ENCODE results near the gene CYP2A7. TPM values are rescaled to one million over a fixed set of nuclear protein-coding genes. Genes with fewer than 3 reads are reported as not detected.
A peak's percentile ranks its signal among the peaks of the same experiment; 100 is the strongest.
"Not testable (repeated sequence)": the region's sequence is repeated elsewhere in the genome, so short reads cannot be mapped to it uniquely, and the experiment has no call there.

CYP2A7 gene
- total RNA-seq, 1 experiment from 2014 or later = not detected

DNA sequence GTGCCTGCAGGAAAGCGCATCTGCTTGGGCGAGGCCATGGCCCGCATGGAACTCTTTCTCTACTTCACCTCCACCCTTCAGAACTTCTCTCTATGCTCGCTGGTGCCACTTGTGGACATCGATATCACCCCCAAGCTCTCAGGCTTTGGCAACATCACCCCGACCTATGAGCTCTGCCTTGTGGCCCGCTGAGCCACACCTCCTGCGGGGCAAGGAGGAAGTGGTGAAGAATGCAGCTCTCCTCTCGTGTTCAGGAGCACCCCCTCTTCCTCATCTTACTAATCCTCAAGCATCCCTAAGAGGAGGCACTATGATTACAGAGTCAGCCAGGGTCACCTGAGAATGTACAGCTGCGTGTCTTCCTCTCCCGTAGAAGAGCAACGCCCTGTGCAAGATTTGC, 17.9 kb upstream of the CYP2A7 start:
- CTCF ChIA-PET; ATAC-seq; H3K27ac ChIP-seq (ENCODE audit: low read length); H3K9me3 ChIP-seq (ENCODE audit: control insufficient read depth, insufficient read depth, low read depth, low read length); BruUV-seq (replicated peaks); H3K4me3 ChIP-seq (ENCODE audit: low read depth in 2 of 2, low read length in 2 of 2); intact Hi-C loops (cut with micrococcal nuclease; ENCODE audit: unreplicated experiment); H3K4me1 ChIP-seq (ENCODE audit: control insufficient read depth, insufficient read depth, low read length); POLR2A ChIA-PET; H3K27me3 ChIP-seq (ENCODE audit: control insufficient read depth, insufficient read depth, low read length); DNase-seq (ENCODE audit: low read depth, low spot score); in situ Hi-C loops (cut with HindIII; ENCODE audit: low pct_unique_long_range_greater_than_20kb, low sequenced_read_pairs); H3K36me3 ChIP-seq (ENCODE audit: control insufficient read depth, insufficient read depth, low read length): not testable (repeated sequence)

DNA sequence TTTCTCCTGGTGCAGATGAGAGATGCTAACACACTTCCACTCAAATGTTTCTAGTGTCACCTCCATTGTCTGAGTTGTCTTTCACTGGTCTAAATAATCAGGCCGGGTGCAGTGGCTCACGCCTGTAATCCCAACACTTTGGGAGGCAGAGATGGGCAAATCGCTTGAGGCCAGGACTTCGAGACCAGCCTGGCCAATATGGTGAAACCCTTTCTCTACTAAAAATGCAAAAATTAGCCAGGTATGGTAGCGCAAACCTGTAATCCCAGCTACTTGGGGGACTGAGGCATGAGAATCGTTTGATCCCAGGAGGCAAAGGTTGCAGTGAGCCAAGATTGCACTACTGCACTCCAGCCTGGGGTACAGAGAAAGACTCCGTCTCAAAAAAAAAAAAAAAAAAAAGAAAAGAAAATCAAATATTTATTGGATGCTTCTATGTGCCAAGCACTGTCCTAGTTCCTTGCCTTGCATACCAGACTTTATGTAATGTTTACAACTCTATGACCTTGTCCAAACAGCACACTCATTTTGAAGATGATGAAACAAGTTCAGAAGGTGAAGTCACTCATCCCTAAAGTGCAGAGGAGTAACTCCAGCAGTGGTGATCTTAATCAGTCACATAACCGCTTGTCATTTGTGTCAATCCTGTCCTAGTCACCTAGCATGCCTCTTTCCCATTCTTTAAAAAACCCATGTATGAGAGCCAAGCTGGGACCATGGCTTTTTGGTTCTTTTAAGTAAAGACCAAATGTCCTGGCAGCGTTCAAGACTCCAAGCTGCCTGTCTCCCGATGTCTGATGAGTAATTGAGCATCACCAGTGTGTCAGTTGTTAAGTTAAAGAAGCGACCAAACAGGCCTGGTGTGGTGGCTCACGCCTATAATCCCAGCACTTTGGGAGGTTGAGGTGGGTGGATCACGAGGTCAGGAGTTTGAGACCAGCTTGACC, 15.1 kb upstream of the CYP2A7 start:
- in situ Hi-C loops (cut with HindIII; ENCODE audit: low pct_unique_long_range_greater_than_20kb, low sequenced_read_pairs); ATAC-seq; H3K4me3 ChIP-seq (ENCODE audit: low read depth in 2 of 2, low read length in 2 of 2); BruUV-seq (replicated peaks); CTCF ChIA-PET; H3K9me3 ChIP-seq (ENCODE audit: control insufficient read depth, insufficient read depth, low read depth, low read length); H3K4me1 ChIP-seq (ENCODE audit: control insufficient read depth, insufficient read depth, low read length); H3K27me3 ChIP-seq (ENCODE audit: control insufficient read depth, insufficient read depth, low read length); H3K36me3 ChIP-seq (ENCODE audit: control insufficient read depth, insufficient read depth, low read length); POLR2A ChIA-PET; intact Hi-C loops (cut with micrococcal nuclease; ENCODE audit: unreplicated experiment): not testable (repeated sequence)
- peak overlapping the region; percentile 44; the same call in 1 of the 2 replicates for H3K27ac ChIP-seq (ENCODE audit: low read length)
- peak; percentile 61 for DNase-seq (ENCODE audit: low read depth, low spot score)

DNA sequence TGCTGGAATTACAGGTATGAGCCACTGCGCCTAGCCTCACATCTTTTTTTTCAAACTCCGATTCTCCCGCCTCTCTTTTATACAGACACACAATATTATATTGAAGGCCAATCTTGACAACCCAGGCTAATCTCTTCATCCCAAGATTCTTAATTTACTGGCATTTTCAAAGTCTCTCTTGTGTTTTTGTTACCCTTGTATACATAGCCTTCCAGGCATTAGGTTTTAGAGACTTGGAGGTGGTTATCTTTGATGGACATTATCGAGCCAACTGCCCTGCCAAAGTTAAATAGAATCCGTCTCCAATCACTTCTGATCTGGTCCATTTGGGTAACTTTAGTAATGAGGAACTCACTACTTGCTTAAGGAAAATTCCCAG, 14.4 kb upstream of the CYP2A7 start:
- TF ChIP-seq TCF7L2 (IDR thresholded peaks at IDR 0.05; ENCODE audit: low read depth, low read length) (no peak), SIN3A (IDR thresholded peaks at IDR 0.05; ENCODE audit: borderline replicate concordance, insufficient read depth, low read depth, low read length) (no peak), POLR2AphosphoS5 (IDR thresholded peaks at IDR 0.05; ENCODE audit: low read depth, low read length) (no peak)
- TF ChIP-seq, protein P1, sequence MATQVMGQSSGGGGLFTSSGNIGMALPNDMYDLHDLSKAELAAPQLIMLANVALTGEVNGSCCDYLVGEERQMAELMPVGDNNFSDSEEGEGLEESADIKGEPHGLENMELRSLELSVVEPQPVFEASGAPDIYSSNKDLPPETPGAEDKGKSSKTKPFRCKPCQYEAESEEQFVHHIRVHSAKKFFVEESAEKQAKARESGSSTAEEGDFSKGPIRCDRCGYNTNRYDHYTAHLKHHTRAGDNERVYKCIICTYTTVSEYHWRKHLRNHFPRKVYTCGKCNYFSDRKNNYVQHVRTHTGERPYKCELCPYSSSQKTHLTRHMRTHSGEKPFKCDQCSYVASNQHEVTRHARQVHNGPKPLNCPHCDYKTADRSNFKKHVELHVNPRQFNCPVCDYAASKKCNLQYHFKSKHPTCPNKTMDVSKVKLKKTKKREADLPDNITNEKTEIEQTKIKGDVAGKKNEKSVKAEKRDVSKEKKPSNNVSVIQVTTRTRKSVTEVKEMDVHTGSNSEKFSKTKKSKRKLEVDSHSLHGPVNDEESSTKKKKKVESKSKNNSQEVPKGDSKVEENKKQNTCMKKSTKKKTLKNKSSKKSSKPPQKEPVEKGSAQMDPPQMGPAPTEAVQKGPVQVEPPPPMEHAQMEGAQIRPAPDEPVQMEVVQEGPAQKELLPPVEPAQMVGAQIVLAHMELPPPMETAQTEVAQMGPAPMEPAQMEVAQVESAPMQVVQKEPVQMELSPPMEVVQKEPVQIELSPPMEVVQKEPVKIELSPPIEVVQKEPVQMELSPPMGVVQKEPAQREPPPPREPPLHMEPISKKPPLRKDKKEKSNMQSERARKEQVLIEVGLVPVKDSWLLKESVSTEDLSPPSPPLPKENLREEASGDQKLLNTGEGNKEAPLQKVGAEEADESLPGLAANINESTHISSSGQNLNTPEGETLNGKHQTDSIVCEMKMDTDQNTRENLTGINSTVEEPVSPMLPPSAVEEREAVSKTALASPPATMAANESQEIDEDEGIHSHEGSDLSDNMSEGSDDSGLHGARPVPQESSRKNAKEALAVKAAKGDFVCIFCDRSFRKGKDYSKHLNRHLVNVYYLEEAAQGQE (IDR thresholded peaks at IDR 0.05; ENCODE audit: insufficient read depth in 1 of 2, low read depth in 2 of 2, low read length in 1 of 2) = no peak
- TF ChIP-seq, protein P2, sequence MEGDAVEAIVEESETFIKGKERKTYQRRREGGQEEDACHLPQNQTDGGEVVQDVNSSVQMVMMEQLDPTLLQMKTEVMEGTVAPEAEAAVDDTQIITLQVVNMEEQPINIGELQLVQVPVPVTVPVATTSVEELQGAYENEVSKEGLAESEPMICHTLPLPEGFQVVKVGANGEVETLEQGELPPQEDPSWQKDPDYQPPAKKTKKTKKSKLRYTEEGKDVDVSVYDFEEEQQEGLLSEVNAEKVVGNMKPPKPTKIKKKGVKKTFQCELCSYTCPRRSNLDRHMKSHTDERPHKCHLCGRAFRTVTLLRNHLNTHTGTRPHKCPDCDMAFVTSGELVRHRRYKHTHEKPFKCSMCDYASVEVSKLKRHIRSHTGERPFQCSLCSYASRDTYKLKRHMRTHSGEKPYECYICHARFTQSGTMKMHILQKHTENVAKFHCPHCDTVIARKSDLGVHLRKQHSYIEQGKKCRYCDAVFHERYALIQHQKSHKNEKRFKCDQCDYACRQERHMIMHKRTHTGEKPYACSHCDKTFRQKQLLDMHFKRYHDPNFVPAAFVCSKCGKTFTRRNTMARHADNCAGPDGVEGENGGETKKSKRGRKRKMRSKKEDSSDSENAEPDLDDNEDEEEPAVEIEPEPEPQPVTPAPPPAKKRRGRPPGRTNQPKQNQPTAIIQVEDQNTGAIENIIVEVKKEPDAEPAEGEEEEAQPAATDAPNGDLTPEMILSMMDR (IDR thresholded peaks at IDR 0.05) = no peak
- no TSS peak for BruUV-seq (replicated peaks)
- no peaks in the 10 kb centered on the region for H3K9me3 ChIP-seq (ENCODE audit: control insufficient read depth, insufficient read depth, low read depth, low read length)
- in situ Hi-C loops (cut with HindIII; ENCODE audit: low pct_unique_long_range_greater_than_20kb, low sequenced_read_pairs) = no loop called here
- ChIA-PET POLR2A (no interaction called here), CTCF (no interaction called here)
- no peaks in the 10 kb centered on the region; the same call in 1 of the 2 replicates for H3K4me1 ChIP-seq (ENCODE audit: control insufficient read depth, insufficient read depth, low read length)
- no peaks in the 10 kb centered on the region for H3K27me3 ChIP-seq (ENCODE audit: control insufficient read depth, insufficient read depth, low read length)
- no peaks in the 10 kb centered on the region for H3K36me3 ChIP-seq (ENCODE audit: control insufficient read depth, insufficient read depth, low read length)
- DNase-seq (ENCODE audit: low read depth, low spot score) (no peak), ATAC-seq (no peak)
- H3K27ac ChIP-seq (ENCODE audit: low read length) = no peak overlapping the region
- H3K4me3 ChIP-seq (ENCODE audit: low read depth in 2 of 2, low read length in 2 of 2) = no peak overlapping the region
- intact Hi-C loops (cut with micrococcal nuclease; ENCODE audit: unreplicated experiment) = no loop called here
